Naive thymus-derived CD8-positive, alpha-beta T cell (primary cell): ENCODE results near the gene SEMA6B. TPM values are rescaled to one million over a fixed set of nuclear protein-coding genes. Genes with fewer than 3 reads are reported as not detected.

ENCODE experiments used
- ATAC-seq, 2 donors: fragments of 150-1000 bp; cut with Tn5 transposase in 1 of 2; sonication (Bioruptor Pico), chemical (Tn5 transposase) in 1 of 2; 1 replicate in 1 of 2; 2 replicates in 1 of 2; pipeline ENCODE4 v1.10.0; 2021; ENCODE audit warnings: mild to moderate bottlenecking in 2 of 2, moderate library complexity in 2 of 2
- POLR2A ChIA-PET: fragments of 350-600 bp; sonication (Branson Sonifier 250); formaldehyde crosslinking; loops from one replicate; lab custom pipeline; 2021; ENCODE audit warnings: antibody characterized with exemption; lab: Charles Lee
- DNase-seq, 10 donors: peaks; one replicate each; pipeline versions ENCODE4 v3.0.0 to v3.0.0-alpha.2; 2020 to 2022
- H3K27ac Mint-ChIP-seq, 10 donors: one replicate each; pipeline ENCODE4 v1.8.0; 2020 to 2022; ENCODE audit warnings: mild to moderate bottlenecking in 10 of 10, mixed read lengths in 10 of 10, moderate library complexity in 4 of 10, inconsistent platforms in 1 of 10
- H3K27me3 Mint-ChIP-seq, 5 donors: one replicate each; pipeline ENCODE4 v1.8.0; 2021 to 2022; ENCODE audit warnings: mixed read lengths in 5 of 5
- H3K36me3 Mint-ChIP-seq, 3 donors: one replicate each; pipeline ENCODE4 v1.8.0; 2020 to 2022; ENCODE audit warnings: mixed read lengths in 3 of 3, mild to moderate bottlenecking in 2 of 3, inconsistent platforms in 1 of 3
- H3K4me1 Mint-ChIP-seq, 4 donors: one replicate each; pipeline ENCODE4 v1.8.0; 2021 to 2022; ENCODE audit warnings: mixed read lengths in 4 of 4
- H3K4me3 Mint-ChIP-seq, 10 donors: one replicate each; pipeline ENCODE4 v1.8.0; 2020 to 2022; ENCODE audit warnings: mild to moderate bottlenecking in 10 of 10, mixed read lengths in 10 of 10, moderate library complexity in 6 of 10, inconsistent platforms in 1 of 10
- H3K9me3 Mint-ChIP-seq, 9 donors: one replicate each; pipeline ENCODE4 v1.8.0; 2020 to 2022; ENCODE audit warnings: mixed read lengths in 9 of 9, mild to moderate bottlenecking in 3 of 9, inconsistent platforms in 1 of 9, moderate library complexity in 1 of 9
- polyA plus RNA-seq, 3 donors: library from polyadenylated mRNA; unstranded; fragments of 300-500 nt; fragmentation: Illumina TruSeq; gene quantifications; one replicate each; pipeline ENCODE4 v1.2.3, GENCODE V29; 2021
- total RNA-seq, 8 experiments: library from RNA in 2 of 8; stranded (reverse) in 2 of 8; gene quantifications; one replicate each; pipeline ENCODE4 v1.2.3 and lab custom pipeline; 2021 to 2026

SEMA6B gene
- total and polyA plus RNA-seq, 5 experiments from 2014 or later = 0.60 to 0.68 TPM; not detected in 3

- Mint-ChIP-seq H3K4me3 (no peak overlapping the region), H3K36me3 (no peaks in the 10 kb centered on the region), H3K27me3 (peaks cover 0 to 11% (median 0%) of the 10 kb centered on the region in 5 donors), H3K4me1 (no peaks in the 10 kb centered on the region), H3K27ac (no peak overlapping the region), H3K9me3 (no peaks in the 10 kb centered on the region)
- DNase-seq (peak; percentile 38 to 81 (median 56)), ATAC-seq (peak; percentile 74 to 78)
- POLR2A ChIA-PET = interaction anchor here (1.0 to 1.4 kb wide), 3 partner anchors 9 to 258 kb away, joined by 3 to 6 read pairs (median 3); partner anchors contain the start of gene PLIN5
These were observed 34.5 kb downstream of the SEMA6B start for GRCh38 chr19:4524808-4525562.

- H3K4me3 Mint-ChIP-seq = no peak overlapping the region
- H3K9me3 Mint-ChIP-seq = no peaks in the 10 kb centered on the region
- POLR2A ChIA-PET = no interaction called here
- ATAC-seq (no peak), DNase-seq (peak in 2 of 10 donors; percentile 10 to 16)
- H3K36me3 Mint-ChIP-seq = no peaks in the 10 kb centered on the region
- peaks cover 0 to 2% (median 0%) of the 10 kb centered on the region in 4 donors for H3K4me1 Mint-ChIP-seq
- no peak overlapping the region for H3K27ac Mint-ChIP-seq
- peaks cover 0 to 19% (median 7%) of the 10 kb centered on the region in 5 donors for H3K27me3 Mint-ChIP-seq
These were observed 36.0 kb downstream of the SEMA6B start for GRCh38 chr19:4523306-4524110.

- Mint-ChIP-seq H3K36me3 (no peaks in the 10 kb centered on the region), H3K9me3 (no peaks in the 10 kb centered on the region), H3K27ac (peak overlapping the region in 1 of 10 donors; percentile 40), H3K4me1 (peaks cover 0 to 2% (median 0%) of the 10 kb centered on the region in 4 donors), H3K4me3 (no peak overlapping the region), H3K27me3 (peaks cover 0 to 19% (median 9%) of the 10 kb centered on the region in 5 donors)
- DNase-seq (no peak), ATAC-seq (no peak)
- POLR2A ChIA-PET = no interaction called here
These were observed 37.0 kb downstream of the SEMA6B start for GRCh38 chr19:4522291-4523002.

- peaks cover 0 to 2% (median 0%) of the 10 kb centered on the region in 4 donors for H3K4me1 Mint-ChIP-seq
- no peaks in the 10 kb centered on the region for H3K9me3 Mint-ChIP-seq
- ATAC-seq (no peak), DNase-seq (no peak)
- POLR2A ChIA-PET = no interaction called here
- peak overlapping the region in 1 of 10 donors; percentile 79 for H3K27ac Mint-ChIP-seq
- no peaks in the 10 kb centered on the region for H3K36me3 Mint-ChIP-seq
- H3K4me3 Mint-ChIP-seq = no peak overlapping the region
- H3K27me3 Mint-ChIP-seq = peaks cover 0 to 19% (median 9%) of the 10 kb centered on the region in 5 donors
These were observed 37.6 kb downstream of the SEMA6B start for GRCh38 chr19:4521888-4522242.

- no peak overlapping the region for H3K4me3 Mint-ChIP-seq
These were observed 38.2 kb downstream of the SEMA6B start for GRCh38 chr19:4521170-4521887.

GRCh38 chr19:4519521-4520277 is 39.8 kb downstream of the SEMA6B start:
- no peak for ATAC-seq
- H3K27ac Mint-ChIP-seq = no peak overlapping the region

More at GRCh38 chr19:4521170-4521887, 38.2 kb downstream of the SEMA6B start:
- no peak for DNase-seq
- ATAC-seq = no peak
- Mint-ChIP-seq H3K27ac (peak overlapping the region in 4 of 10 donors; percentile 15 to 86 (median 47)), H3K9me3 (no peaks in the 10 kb centered on the region), H3K4me1 (peaks cover 0 to 2% (median 0%) of the 10 kb centered on the region in 4 donors), H3K36me3 (no peaks in the 10 kb centered on the region), H3K27me3 (peaks cover 0 to 19% (median 9%) of the 10 kb centered on the region in 5 donors)
- POLR2A ChIA-PET = no interaction called here

GRCh38 chr19:4519172-4519496 is 40.4 kb downstream of the SEMA6B start:
- Mint-ChIP-seq H3K9me3 (no peaks in the 10 kb centered on the region), H3K27me3 (peaks cover 0 to 21% (median 9%) of the 10 kb centered on the region in 5 donors), H3K4me3 (no peak overlapping the region), H3K27ac (peak overlapping the region in 1 of 10 donors; percentile 40), H3K4me1 (peaks cover 0 to 2% (median 0%) of the 10 kb centered on the region in 4 donors), H3K36me3 (no peaks in the 10 kb centered on the region)
- ATAC-seq (no peak), DNase-seq (no peak)
- POLR2A ChIA-PET = interaction anchor here (0.6 kb wide), 1 partner anchor 468 kb away, joined by 3 read pairs; no protein-coding TSS in a partner anchor

More at GRCh38 chr19:4519521-4520277, 39.8 kb downstream of the SEMA6B start:
- Mint-ChIP-seq H3K4me1 (peaks cover 0 to 2% (median 0%) of the 10 kb centered on the region in 4 donors), H3K9me3 (no peaks in the 10 kb centered on the region), H3K27me3 (peaks cover 0 to 21% (median 9%) of the 10 kb centered on the region in 5 donors), H3K36me3 (no peaks in the 10 kb centered on the region), H3K4me3 (no peak overlapping the region)
- POLR2A ChIA-PET = no interaction called here
- no peak for DNase-seq

- DNase-seq (no peak), ATAC-seq (no peak)
- H3K36me3 Mint-ChIP-seq = no peaks in the 10 kb centered on the region
- H3K9me3 Mint-ChIP-seq = no peaks in the 10 kb centered on the region
- H3K27me3 Mint-ChIP-seq = peaks cover 0 to 21% (median 9%) of the 10 kb centered on the region in 5 donors
- no peak within 1 kb of the TSS for H3K4me3 Mint-ChIP-seq
- H3K4me1 Mint-ChIP-seq = peaks cover 0 to 2% (median 0%) of the 10 kb centered on the region in 4 donors
- peak within 1 kb of the TSS in 1 of 10 donors; percentile 40 for H3K27ac Mint-ChIP-seq
- POLR2A ChIA-PET = interaction anchor here (0.6 kb wide), 1 partner anchor 468 kb away, joined by 3 read pairs; no protein-coding TSS in a partner anchor
These were observed 40.9 kb downstream of the SEMA6B start, which contains the start of gene PLIN4 for GRCh38 chr19:4518345-4519171. Gene PLIN4, minus strand, starts transcription at chr19:4518486. Its CDS starts 214 bp downstream, at chr19:4518272.

GRCh38 chr19:4517451-4518057 is 41.9 kb downstream of the SEMA6B start:
- H3K27me3 Mint-ChIP-seq = peaks cover 0 to 21% (median 9%) of the 10 kb centered on the region in 5 donors
- DNase-seq = no peak
- H3K9me3 Mint-ChIP-seq = no peaks in the 10 kb centered on the region
- no peak for ATAC-seq
- H3K36me3 Mint-ChIP-seq = no peaks in the 10 kb centered on the region
- H3K27ac Mint-ChIP-seq = no peak overlapping the region
- peaks cover 0 to 2% (median 0%) of the 10 kb centered on the region in 4 donors for H3K4me1 Mint-ChIP-seq
- H3K4me3 Mint-ChIP-seq = no peak overlapping the region
- POLR2A ChIA-PET = interaction anchor here (1.0 kb wide), 1 partner anchor 14 kb away, joined by 3 read pairs; no protein-coding TSS in a partner anchor

- ATAC-seq (no peak), DNase-seq (no peak)
- Mint-ChIP-seq H3K27me3 (peaks cover 0 to 21% (median 9%) of the 10 kb centered on the region in 5 donors), H3K9me3 (no peaks in the 10 kb centered on the region), H3K4me1 (peaks cover 0 to 2% (median 0%) of the 10 kb centered on the region in 4 donors), H3K27ac (no peak overlapping the region), H3K36me3 (no peaks in the 10 kb centered on the region), H3K4me3 (no peak overlapping the region)
- POLR2A ChIA-PET = interaction anchor here (1.0 kb wide), 1 partner anchor 13 kb away, joined by 3 read pairs; no protein-coding TSS in a partner anchor
These were observed 42.6 kb downstream of the SEMA6B start for GRCh38 chr19:4516939-4517300.
